Measurements from ENCODE around the gene TSSK3. TPM values are rescaled to one million over a fixed set of nuclear protein-coding genes. Genes with fewer than 3 reads are reported as not detected.

TSSK3 gene, protein sequence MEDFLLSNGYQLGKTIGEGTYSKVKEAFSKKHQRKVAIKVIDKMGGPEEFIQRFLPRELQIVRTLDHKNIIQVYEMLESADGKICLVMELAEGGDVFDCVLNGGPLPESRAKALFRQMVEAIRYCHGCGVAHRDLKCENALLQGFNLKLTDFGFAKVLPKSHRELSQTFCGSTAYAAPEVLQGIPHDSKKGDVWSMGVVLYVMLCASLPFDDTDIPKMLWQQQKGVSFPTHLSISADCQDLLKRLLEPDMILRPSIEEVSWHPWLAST
- 0.63 TPM for polyA plus RNA-seq (2013, experiment 1 of 2)
- polyA plus RNA-seq (2013, experiment 2 of 2): 1.3 TPM

DNA sequence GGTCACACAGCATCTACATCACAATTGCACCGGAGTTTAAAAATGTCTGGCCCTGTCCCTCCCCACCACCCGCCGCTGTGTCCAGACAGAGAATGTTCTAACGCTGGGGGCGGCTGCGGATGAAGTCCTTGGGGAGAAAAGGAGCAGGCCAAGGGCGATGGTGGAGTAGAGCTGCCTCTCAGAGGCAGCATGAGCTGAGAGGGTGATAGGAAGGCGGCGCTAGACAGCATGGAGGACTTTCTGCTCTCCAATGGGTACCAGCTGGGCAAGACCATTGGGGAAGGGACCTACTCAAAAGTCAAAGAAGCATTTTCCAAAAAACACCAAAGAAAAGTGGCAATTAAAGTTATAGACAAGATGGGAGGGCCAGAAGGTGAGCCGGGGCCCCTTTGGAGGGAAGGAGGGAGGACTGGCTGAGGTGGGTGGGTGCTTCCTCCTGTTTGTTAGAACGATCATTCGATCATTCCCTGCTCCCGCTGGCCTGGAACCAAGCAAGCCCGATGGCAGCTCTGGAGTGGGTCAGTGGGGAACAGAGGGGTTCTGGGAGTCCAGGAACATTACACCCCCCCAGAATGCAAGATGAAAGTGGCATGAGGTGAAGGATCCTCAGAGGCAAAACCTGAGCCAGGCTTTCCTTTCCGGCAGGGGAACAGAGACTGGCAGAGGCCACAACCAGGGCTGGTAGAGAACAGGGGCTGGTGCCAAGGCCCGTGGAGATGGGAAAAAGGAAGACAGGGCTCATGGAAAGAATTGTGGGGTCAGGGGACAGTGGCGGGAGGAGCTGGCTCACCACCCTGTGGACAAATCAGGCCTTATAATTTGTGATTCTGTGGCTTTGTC lies at the start of gene TSSK3, which contains the start of gene FAM229A:
TSSK3 (plus strand) TSS at position 66 of the 840 bp plus-strand sequence; CDS start at position 229, 163 bp downstream.
FAM229A (minus strand) TSS at position 12 of the 840 bp plus-strand sequence. CDS start 394 bp downstream, outside the sequence.
- peaks cover 52% of the 10 kb centered on the region for H3K36me3 ChIP-seq (ENCODE audit: control insufficient read depth, insufficient read depth, low read length)
- peaks cover 5% of the 10 kb centered on the region for H3K4me1 ChIP-seq (ENCODE audit: control insufficient read depth, insufficient read depth, low read length, poor library complexity, severe bottlenecking)
- no peaks in the 10 kb centered on the region for H3K9me3 ChIP-seq (ENCODE audit: control insufficient read depth, low read length)
- no peak within 1 kb of the TSS for H3K27ac ChIP-seq (ENCODE audit: low read depth, low read length, severe bottlenecking)
- H3K4me3 ChIP-seq (ENCODE audit: extremely low read depth, insufficient read depth, low read length, poor library complexity, severe bottlenecking): peak within 1 kb of the TSS; percentile 26
- 79 to 83% methylated on average over 11 to 13 of the region's 17 CpGs for WGBS, 2 experiments (ENCODE audit: insufficient coverage in 2 of 2)

DNA sequence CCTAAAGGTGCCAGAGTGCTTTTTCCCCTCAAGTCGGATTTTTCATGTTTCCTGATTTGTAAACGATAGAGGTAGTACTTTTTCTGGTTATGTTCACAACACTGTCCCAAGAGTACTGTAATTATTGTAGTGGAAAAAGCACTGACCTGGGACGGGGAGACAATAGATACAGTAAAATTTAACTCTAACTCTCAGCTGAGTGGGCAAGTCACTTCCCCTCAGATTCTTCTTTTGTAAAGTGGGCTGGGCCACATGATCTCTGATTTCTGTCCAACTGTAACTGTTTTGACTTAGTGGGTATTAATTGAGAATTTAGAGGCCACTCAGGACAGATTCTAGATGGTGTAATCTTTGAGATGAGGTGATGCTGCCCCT lies 45.4 kb upstream of the TSSK3 start:
- Histone ChIP-seq H3K4me1 (ENCODE audit: control insufficient read depth, insufficient read depth, low read length, poor library complexity, severe bottlenecking) (peaks cover 9% of the 10 kb centered on the region), H3K4me3 (ENCODE audit: extremely low read depth, insufficient read depth, low read length, poor library complexity, severe bottlenecking) (no peak overlapping the region), H3K36me3 (ENCODE audit: control insufficient read depth, insufficient read depth, low read length) (peaks cover 53% of the 10 kb centered on the region), H3K9me3 (ENCODE audit: control insufficient read depth, low read length) (no peaks in the 10 kb centered on the region), H3K27ac (ENCODE audit: low read depth, low read length, severe bottlenecking) (no peak overlapping the region)
- no CpG with 5 or more reads among the region's 3 CpGs for WGBS, 2 experiments (ENCODE audit: insufficient coverage in 2 of 2)

DNA sequence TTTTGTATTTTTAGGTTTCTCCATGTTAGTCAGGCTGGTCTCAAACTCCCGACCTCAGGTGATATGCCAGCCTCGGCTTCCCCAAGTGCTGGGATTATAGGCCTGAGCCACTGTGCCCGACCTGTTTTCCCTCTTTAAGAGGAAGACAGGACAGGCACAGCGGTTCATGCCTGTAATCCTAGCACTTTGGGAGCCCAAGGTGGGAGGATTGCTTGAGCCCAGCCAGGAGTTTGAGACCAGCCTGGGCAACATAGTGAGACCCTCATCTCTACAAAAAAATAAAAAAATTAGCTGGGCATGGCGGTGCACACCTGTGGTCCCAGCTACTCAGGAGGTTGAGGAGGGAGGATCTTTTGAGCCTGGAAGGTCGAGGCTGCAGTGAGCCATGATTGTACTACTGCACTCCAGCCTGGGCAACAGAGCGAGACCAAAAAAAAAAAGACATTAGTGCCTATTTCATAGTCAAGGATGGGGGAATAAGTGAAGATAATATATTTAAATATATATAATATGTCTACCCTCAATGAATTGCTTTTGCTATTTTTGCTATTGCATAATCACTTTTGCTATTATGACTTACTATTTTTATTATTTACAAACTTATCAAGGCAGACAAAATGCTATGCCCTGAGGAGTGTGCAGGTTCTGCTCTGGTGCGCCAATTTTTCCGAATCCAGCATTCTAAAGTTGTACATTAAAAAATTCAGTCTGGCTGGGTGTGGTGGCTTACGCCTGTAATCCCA lies 44.0 kb upstream of the TSSK3 start:
- Histone ChIP-seq H3K4me1 (ENCODE audit: control insufficient read depth, insufficient read depth, low read length, poor library complexity, severe bottlenecking) (peaks cover 10% of the 10 kb centered on the region), H3K36me3 (ENCODE audit: control insufficient read depth, insufficient read depth, low read length) (peaks cover 63% of the 10 kb centered on the region), H3K27ac (ENCODE audit: low read depth, low read length, severe bottlenecking) (no peak overlapping the region), H3K4me3 (ENCODE audit: extremely low read depth, insufficient read depth, low read length, poor library complexity, severe bottlenecking) (no peak overlapping the region), H3K9me3 (ENCODE audit: control insufficient read depth, low read length) (no peaks in the 10 kb centered on the region)
- WGBS, 2 experiments (ENCODE audit: insufficient coverage in 2 of 2): 96 to 99% methylated on average over 8 to 9 of the region's 10 CpGs

DNA sequence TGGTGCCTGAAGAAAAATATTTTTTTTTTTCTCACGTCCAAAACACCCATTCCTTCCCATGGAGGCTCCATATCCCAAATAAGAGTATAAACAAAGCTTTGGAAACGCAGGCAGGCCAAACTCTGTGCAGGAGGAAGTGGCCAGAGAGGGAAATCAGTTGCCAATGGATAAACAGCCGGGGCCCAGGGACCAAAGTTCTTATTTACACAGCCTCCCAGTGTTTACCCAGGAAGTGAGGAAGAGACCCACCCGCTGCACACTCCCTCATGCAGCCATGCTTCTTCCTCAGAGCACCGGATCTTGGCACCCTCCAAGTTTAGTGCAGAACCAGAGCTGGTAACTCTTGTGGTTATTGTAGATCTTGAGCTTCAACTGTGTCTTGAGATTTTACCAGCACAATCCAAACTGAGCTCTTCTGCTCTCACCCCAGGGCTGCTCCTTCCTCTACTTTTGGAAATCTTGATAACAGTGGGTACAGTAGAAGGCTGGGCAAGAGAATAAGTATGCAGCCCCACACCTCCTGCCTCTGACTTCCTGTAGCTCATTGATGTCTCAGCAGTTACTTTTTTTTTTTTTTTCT lies 40.5 kb upstream of the TSSK3 start:
- Histone ChIP-seq H3K36me3 (ENCODE audit: control insufficient read depth, insufficient read depth, low read length) (peaks cover 83% of the 10 kb centered on the region), H3K4me1 (ENCODE audit: control insufficient read depth, insufficient read depth, low read length, poor library complexity, severe bottlenecking) (peaks cover 10% of the 10 kb centered on the region), H3K9me3 (ENCODE audit: control insufficient read depth, low read length) (no peaks in the 10 kb centered on the region), H3K4me3 (ENCODE audit: extremely low read depth, insufficient read depth, low read length, poor library complexity, severe bottlenecking) (no peak overlapping the region), H3K27ac (ENCODE audit: low read depth, low read length, severe bottlenecking) (no peak overlapping the region)
- WGBS, 2 experiments (ENCODE audit: insufficient coverage in 2 of 2): 93% methylated on average over 3 of the region's 5 CpGs; no CpG with 5 or more reads in 1 of the 2 experiments

DNA sequence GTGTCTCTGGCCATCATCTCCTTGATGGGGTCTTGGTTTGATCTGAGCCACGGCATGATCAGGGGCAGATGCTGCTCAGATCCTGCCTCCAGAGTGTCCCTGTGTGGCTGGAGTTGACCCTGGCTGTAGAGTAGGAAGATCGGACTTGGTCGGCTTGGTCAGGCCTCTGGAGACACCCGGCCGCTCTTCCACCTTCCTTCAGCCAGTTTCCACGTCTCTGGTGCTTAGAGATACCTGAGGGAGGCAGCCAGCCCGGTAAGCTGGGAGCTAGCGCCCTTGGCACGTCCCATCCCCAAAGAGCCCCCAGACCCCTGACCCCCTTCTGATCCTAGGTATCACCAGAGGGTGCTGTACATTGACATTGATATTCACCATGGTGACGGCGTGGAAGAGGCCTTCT lies 35.1 kb upstream of the TSSK3 start:
- Histone ChIP-seq H3K4me3 (ENCODE audit: extremely low read depth, insufficient read depth, low read length, poor library complexity, severe bottlenecking) (no peak overlapping the region), H3K27ac (ENCODE audit: low read depth, low read length, severe bottlenecking) (no peak overlapping the region), H3K9me3 (ENCODE audit: control insufficient read depth, low read length) (no peaks in the 10 kb centered on the region), H3K36me3 (ENCODE audit: control insufficient read depth, insufficient read depth, low read length) (peaks cover 92% of the 10 kb centered on the region), H3K4me1 (ENCODE audit: control insufficient read depth, insufficient read depth, low read length, poor library complexity, severe bottlenecking) (no peaks in the 10 kb centered on the region)
- 94 to 95% methylated on average over 8 to 9 of the region's 11 CpGs for WGBS, 2 experiments (ENCODE audit: insufficient coverage in 2 of 2)

DNA sequence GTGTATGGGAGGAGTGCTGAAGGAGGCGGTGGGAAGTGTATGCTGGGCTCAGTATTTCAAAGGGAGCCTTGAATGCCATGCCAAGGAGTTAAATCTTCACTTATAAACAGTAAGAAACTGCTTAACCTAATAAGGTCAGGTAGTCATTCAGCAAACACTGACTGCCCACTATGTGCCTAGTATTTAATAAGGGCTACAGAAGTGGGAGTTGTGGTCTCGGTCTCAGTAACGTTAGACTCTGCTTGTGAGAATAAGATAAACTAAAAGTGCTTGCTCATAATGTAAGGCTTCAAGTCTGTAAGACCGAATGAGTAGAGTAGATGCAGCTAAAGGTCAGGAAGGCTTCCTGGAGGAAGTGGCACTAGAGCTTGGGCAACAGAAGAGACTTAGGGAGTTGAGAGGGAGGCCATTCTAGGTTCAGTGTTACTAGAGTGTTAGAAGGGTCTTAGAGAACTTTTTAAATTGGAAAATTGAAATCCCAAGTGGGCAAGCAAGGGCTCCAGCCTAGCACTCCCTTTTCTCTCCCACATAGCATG lies 32.3 kb upstream of the TSSK3 start:
- H3K9me3 ChIP-seq (ENCODE audit: control insufficient read depth, low read length): no peaks in the 10 kb centered on the region
- H3K4me1 ChIP-seq (ENCODE audit: control insufficient read depth, insufficient read depth, low read length, poor library complexity, severe bottlenecking): peaks cover 15% of the 10 kb centered on the region
- WGBS, 2 experiments (ENCODE audit: insufficient coverage in 2 of 2): 94 to 96% methylated on average over 3 to 4 of the region's 4 CpGs
- H3K4me3 ChIP-seq (ENCODE audit: extremely low read depth, insufficient read depth, low read length, poor library complexity, severe bottlenecking): no peak overlapping the region
- H3K36me3 ChIP-seq (ENCODE audit: control insufficient read depth, insufficient read depth, low read length): peaks cover 96% of the 10 kb centered on the region
- H3K27ac ChIP-seq (ENCODE audit: low read depth, low read length, severe bottlenecking): no peak overlapping the region

DNA sequence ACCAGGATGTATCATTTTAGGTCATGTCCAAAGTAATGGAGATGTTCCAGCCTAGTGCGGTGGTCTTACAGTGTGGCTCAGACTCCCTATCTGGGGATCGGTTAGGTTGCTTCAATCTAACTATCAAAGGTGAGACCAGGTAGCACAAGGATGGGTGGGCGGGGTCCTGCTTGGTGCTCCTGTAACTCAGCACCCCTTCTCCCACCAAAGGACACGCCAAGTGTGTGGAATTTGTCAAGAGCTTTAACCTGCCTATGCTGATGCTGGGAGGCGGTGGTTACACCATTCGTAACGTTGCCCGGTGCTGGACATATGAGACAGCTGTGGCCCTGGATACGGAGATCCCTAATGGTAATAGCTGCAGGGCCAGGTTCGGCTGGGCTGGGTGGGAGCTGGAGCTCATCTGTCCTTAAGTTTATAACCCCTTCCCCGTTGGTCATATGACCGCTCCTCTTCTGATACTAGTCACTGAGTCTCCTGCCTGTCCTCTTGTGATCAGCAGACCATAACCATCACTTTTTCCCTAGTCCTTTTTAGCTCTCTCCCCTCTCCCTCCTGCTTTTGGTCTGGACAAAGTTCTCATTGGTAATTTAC lies 31.7 kb upstream of the TSSK3 start:
- Histone ChIP-seq H3K27ac (ENCODE audit: low read depth, low read length, severe bottlenecking) (no peak overlapping the region), H3K4me3 (ENCODE audit: extremely low read depth, insufficient read depth, low read length, poor library complexity, severe bottlenecking) (no peak overlapping the region), H3K9me3 (ENCODE audit: control insufficient read depth, low read length) (no peaks in the 10 kb centered on the region), H3K36me3 (ENCODE audit: control insufficient read depth, insufficient read depth, low read length) (peaks cover 94% of the 10 kb centered on the region), H3K4me1 (ENCODE audit: control insufficient read depth, insufficient read depth, low read length, poor library complexity, severe bottlenecking) (peaks cover 15% of the 10 kb centered on the region)
- WGBS, 2 experiments (ENCODE audit: insufficient coverage in 2 of 2): 97 to 98% methylated on average over 12 of the region's 12 CpGs

DNA sequence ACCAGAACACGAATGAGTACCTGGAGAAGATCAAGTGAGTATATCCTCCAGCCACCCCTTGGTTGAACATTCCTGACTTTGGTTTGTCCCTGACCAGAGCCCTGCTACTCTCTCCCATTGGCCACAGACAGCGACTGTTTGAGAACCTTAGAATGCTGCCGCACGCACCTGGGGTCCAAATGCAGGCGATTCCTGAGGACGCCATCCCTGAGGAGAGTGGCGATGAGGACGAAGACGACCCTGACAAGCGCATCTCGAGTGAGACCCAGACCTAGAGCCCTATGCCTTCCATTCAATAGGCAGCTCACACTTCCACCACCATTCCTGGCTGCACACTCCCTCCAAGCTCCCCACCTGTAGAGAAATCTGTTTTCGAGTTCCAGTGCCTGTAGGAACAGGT lies 30.8 kb upstream of the TSSK3 start:
- H3K4me1 ChIP-seq (ENCODE audit: control insufficient read depth, insufficient read depth, low read length, poor library complexity, severe bottlenecking): peaks cover 15% of the 10 kb centered on the region
- H3K27ac ChIP-seq (ENCODE audit: low read depth, low read length, severe bottlenecking): no peak overlapping the region
- H3K9me3 ChIP-seq (ENCODE audit: control insufficient read depth, low read length): no peaks in the 10 kb centered on the region
- peaks cover 86% of the 10 kb centered on the region for H3K36me3 ChIP-seq (ENCODE audit: control insufficient read depth, insufficient read depth, low read length)
- no peak overlapping the region for H3K4me3 ChIP-seq (ENCODE audit: extremely low read depth, insufficient read depth, low read length, poor library complexity, severe bottlenecking)
- 95 to 97% methylated on average over 12 of the region's 12 CpGs for WGBS, 2 experiments (ENCODE audit: insufficient coverage in 2 of 2)

DNA sequence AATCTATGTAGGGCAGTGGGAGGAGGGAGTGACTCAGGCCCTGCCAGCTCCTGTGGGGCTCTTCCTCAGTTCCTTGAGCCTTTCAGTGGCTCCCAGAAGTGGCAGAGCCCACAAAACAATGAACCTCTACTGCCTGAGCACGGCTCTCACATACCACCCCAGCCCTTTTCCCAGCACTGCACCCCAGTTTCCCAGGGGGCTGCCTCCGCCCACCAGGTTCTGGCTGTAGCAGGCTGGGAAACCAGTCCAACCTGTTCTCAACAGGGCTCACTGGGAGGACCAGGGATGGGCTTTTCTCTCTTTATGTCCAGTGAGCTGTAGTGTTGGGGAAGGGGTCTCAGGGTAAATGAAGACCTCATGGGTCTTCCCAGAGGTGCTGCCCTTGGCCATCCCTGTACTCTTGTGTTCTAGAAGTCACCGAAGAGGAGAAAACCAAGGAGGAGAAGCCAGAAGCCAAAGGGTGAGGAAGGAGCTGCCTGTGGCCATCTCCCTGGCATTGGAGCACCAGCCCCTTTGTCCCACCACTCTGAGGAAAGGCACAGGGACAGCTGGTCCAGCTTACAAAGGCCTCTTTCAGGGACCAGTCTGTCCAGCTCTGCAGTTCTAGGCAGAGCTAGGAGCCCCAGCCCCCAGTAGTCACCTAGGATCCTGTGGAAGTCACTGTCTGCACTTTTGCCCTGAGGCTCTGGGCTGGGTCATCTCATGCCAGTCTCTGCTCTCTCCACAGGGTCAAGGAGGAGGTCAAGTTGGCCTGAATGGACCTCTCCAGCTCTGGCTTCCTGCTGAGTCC lies 29.9 kb upstream of the TSSK3 start:
- H3K27ac ChIP-seq (ENCODE audit: low read depth, low read length, severe bottlenecking): peak overlapping the region; percentile 46
- H3K4me3 ChIP-seq (ENCODE audit: extremely low read depth, insufficient read depth, low read length, poor library complexity, severe bottlenecking): no peak overlapping the region
- 90 to 92% methylated on average over 3 of the region's 3 CpGs for WGBS, 2 experiments (ENCODE audit: insufficient coverage in 2 of 2)
- peaks cover 79% of the 10 kb centered on the region for H3K36me3 ChIP-seq (ENCODE audit: control insufficient read depth, insufficient read depth, low read length)
- peaks cover 24% of the 10 kb centered on the region for H3K4me1 ChIP-seq (ENCODE audit: control insufficient read depth, insufficient read depth, low read length, poor library complexity, severe bottlenecking)
- H3K9me3 ChIP-seq (ENCODE audit: control insufficient read depth, low read length): no peaks in the 10 kb centered on the region

Measured in mesodermal cell (in vitro differentiated cells).